ENCODE results near the gene ZNF714.

- TF ChIP-seq CTCF (IDR thresholded peaks at IDR 0.05; ENCODE audit: insufficient read depth, low read length): no peak
- TF ChIP-seq POLR2AphosphoS5 (IDR thresholded peaks at IDR 0.05; ENCODE audit: low read depth): no peak
- no peak for TF ChIP-seq REST (IDR thresholded peaks at IDR 0.05; ENCODE audit: insufficient replicate concordance, low read depth)
- TF ChIP-seq SPI1 (IDR thresholded peaks at IDR 0.05; ENCODE audit: borderline replicate concordance, low read depth): no peak
- no peak for TF ChIP-seq GABPA (IDR thresholded peaks at IDR 0.05; ENCODE audit: low read depth)
Measured at GRCh38 chr19:21052902-21053301, 29.1 kb upstream of the ZNF714 start.
